ENCODE results near the gene SLC7A4. TPM values are rescaled to one million over a fixed set of nuclear protein-coding genes. Genes with fewer than 3 reads are reported as not detected.

The SLC7A4 gene
- total and polyA plus RNA-seq, 2 donors (not counting 1 experiment from before 2014, with no cell fraction given): not detected

- Histone ChIP-seq H3K36me3 (replicated peaks in 1 of 2; ENCODE audit: control extremely low read depth in 1 of 2, control insufficient read depth in 1 of 2, extremely low read depth in 1 of 2, insufficient read depth in 2 of 2, low read length in 1 of 2) (no peaks in the 10 kb centered on the region), H3K4me3 (ENCODE audit: control extremely low read depth in 1 of 5, extremely low read depth in 1 of 5, insufficient read depth in 1 of 5, low read depth in 2 of 5, low read length in 4 of 5) (no peak overlapping the region), H3K79me2 (ENCODE audit: control insufficient read depth, insufficient read depth, low read length) (no peaks in the 10 kb centered on the region), H3K4me1 (ENCODE audit: control insufficient read depth in 2 of 2, insufficient read depth in 2 of 2, low read length in 2 of 2) (peaks cover 3 to 6% of the 10 kb centered on the region in 2 donors), H3K4me2 (replicated peaks; ENCODE audit: low read depth, low read length, poor library complexity, severe bottlenecking) (no peak overlapping the region), H3K27me3 (replicated peaks in 1 of 4; ENCODE audit: control extremely low read depth in 1 of 4, control insufficient read depth in 3 of 4, insufficient read depth in 4 of 4, low read length in 3 of 4) (peaks cover 0 to 31% (median 12%) of the 10 kb centered on the region in 4 experiments), H3K9me3 (ENCODE audit: control extremely low read depth in 1 of 3, control insufficient read depth in 2 of 3, insufficient read depth in 1 of 3, low read length in 2 of 3) (peaks cover 0 to 3% (median 0%) of the 10 kb centered on the region in 3 donors), H4K20me1 (ENCODE audit: control insufficient read depth, insufficient read depth, low read length, poor library complexity, severe bottlenecking) (no peaks in the 10 kb centered on the region), H2AFZ (ENCODE audit: insufficient read depth, low read depth, low read length, poor library complexity, severe bottlenecking) (no peak overlapping the region), H3K9ac (ENCODE audit: low read length) (no peak overlapping the region), H3K27ac (ENCODE audit: low read length in 2 of 2) (no peak overlapping the region)
- Mint-ChIP-seq H3K4me3 (no peak overlapping the region), H3K27me3 (peaks cover 43% of the 10 kb centered on the region), H3K27ac (no peak overlapping the region), H3K9me3 (ENCODE audit: insufficient read depth) (no peaks in the 10 kb centered on the region), H3K4me1 (peaks cover 1% of the 10 kb centered on the region)
- DNase-seq (no peak), ATAC-seq (ENCODE audit: low read depth) (no peak)
- 83% methylated on average over 2 of the region's 3 CpGs for WGBS (ENCODE audit: insufficient coverage)
- intact Hi-C loops (cut with micrococcal nuclease): no loop called here
- ChIA-PET POLR2A (no interaction called here), CTCF (no interaction called here)
- TF ChIP-seq CTCF (IDR thresholded peaks at IDR 0.05) (no peak), EZH2 (IDR thresholded peaks at IDR 0.05; ENCODE audit: borderline replicate concordance, insufficient read depth, low read depth, low read length, poor library complexity, severe bottlenecking) (no peak)
Measured at GRCh38 chr22:21033895-21034294, 1.5 kb upstream of the SLC7A4 start.

- CTCF ChIA-PET: interaction anchor here (0.6 kb wide), 1 partner anchor 11 kb away, joined by 3 read pairs; no protein-coding TSS in a partner anchor
- TF ChIP-seq CTCF (IDR thresholded peaks at IDR 0.05) (no peak), EZH2 (IDR thresholded peaks at IDR 0.05; ENCODE audit: borderline replicate concordance, insufficient read depth, low read depth, low read length, poor library complexity, severe bottlenecking) (no peak)
Measured at GRCh38 chr22:21032868-21033688, 717 bp upstream of the SLC7A4 start.

More at GRCh38 chr22:21032868-21033688, 717 bp upstream of the SLC7A4 start:
- ATAC-seq (ENCODE audit: low read depth): no peak
- Histone ChIP-seq H3K4me2 (replicated peaks; ENCODE audit: low read depth, low read length, poor library complexity, severe bottlenecking) (no peak overlapping the region), H3K79me2 (ENCODE audit: control insufficient read depth, insufficient read depth, low read length) (no peaks in the 10 kb centered on the region), H3K4me1 (ENCODE audit: control insufficient read depth in 2 of 2, insufficient read depth in 2 of 2, low read length in 2 of 2) (peaks cover 3 to 6% of the 10 kb centered on the region in 2 donors), H3K27ac (ENCODE audit: low read length in 2 of 2) (no peak overlapping the region), H3K9ac (ENCODE audit: low read length) (no peak overlapping the region), H3K36me3 (replicated peaks in 1 of 2; ENCODE audit: control extremely low read depth in 1 of 2, control insufficient read depth in 1 of 2, extremely low read depth in 1 of 2, insufficient read depth in 2 of 2, low read length in 1 of 2) (no peaks in the 10 kb centered on the region), H3K27me3 (replicated peaks in 1 of 4; ENCODE audit: control extremely low read depth in 1 of 4, control insufficient read depth in 3 of 4, insufficient read depth in 4 of 4, low read length in 3 of 4) (peaks cover 0 to 31% (median 10%) of the 10 kb centered on the region in 4 experiments), H2AFZ (ENCODE audit: insufficient read depth, low read depth, low read length, poor library complexity, severe bottlenecking) (no peak overlapping the region), H3K9me3 (ENCODE audit: control extremely low read depth in 1 of 3, control insufficient read depth in 2 of 3, insufficient read depth in 1 of 3, low read length in 2 of 3) (peaks cover 0 to 3% (median 0%) of the 10 kb centered on the region in 3 donors), H3K4me3 (ENCODE audit: control extremely low read depth in 1 of 5, extremely low read depth in 1 of 5, insufficient read depth in 1 of 5, low read depth in 2 of 5, low read length in 4 of 5) (no peak overlapping the region), H4K20me1 (ENCODE audit: control insufficient read depth, insufficient read depth, low read length, poor library complexity, severe bottlenecking) (no peaks in the 10 kb centered on the region)
- DNase-seq: no peak
- intact Hi-C loops (cut with micrococcal nuclease): no loop called here
- WGBS (ENCODE audit: insufficient coverage): 97% methylated on average over 9 of the region's 12 CpGs
- Mint-ChIP-seq H3K27ac (no peak overlapping the region), H3K27me3 (peaks cover 39% of the 10 kb centered on the region), H3K9me3 (ENCODE audit: insufficient read depth) (no peaks in the 10 kb centered on the region), H3K4me3 (no peak overlapping the region), H3K4me1 (peaks cover 1% of the 10 kb centered on the region)
- POLR2A ChIA-PET: no interaction called here

Data from B cell (primary cell).